Activated T-cell treated with anti-CD3 and anti-CD28 coated beads for 1 hour (primary cell): ENCODE measurements around the gene SYNC.
A peak's percentile ranks its signal among the peaks of the same experiment; 100 is the strongest.
"Not testable (repeated sequence)": the region's sequence is repeated elsewhere in the genome, so short reads cannot be mapped to it uniquely, and the experiment has no call there.

Experiments used
- DNase-seq: peaks from one replicate; pipeline ENCODE4 v3.0.0-alpha.2; 2020; ENCODE audit warnings: low read depth

Gene SYNC

DNA sequence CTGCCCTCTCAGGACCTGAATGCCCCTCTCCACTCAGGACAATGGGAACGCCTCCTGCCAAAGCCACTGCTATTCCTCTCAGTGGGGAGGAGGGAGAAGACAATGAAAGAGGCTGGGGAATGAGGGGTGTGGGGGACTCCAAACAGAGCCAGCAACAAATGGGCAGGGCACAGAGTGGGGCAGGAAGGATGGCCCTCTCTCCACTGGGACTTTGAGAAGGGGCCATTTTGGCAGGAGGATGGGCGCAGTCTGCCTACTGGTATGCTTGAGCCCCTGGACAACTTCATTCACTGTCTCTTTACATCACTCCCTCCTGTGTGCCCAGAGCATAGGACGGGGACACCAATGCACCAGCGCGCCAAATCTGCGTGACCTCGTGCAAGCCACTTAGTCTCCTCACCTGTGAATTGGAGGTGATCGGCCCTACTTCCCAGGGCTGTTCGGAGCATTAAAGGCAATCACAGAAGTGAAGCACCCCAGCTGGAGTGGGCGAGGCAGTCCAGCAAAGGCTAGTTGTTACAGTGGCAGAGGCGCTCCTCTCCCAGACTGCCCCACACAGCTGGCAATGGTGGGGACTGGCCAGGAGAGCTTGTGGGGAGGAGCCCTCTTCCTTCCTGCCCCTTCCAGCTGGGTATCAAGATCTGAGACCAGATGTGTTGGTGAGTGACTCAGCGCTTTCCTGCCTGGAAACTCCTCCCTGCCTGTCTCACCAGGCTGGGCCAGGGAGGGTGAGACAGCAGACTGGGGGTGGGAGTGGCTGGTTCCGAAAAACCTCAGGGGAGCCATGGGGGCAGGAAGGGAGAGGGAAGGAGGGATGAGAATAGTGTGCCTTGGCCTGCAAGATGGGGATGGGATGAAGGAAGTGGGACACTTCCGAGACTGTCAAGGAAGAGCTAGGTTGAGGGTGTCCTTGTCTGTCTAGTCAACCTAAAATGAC lies 22.4 kb upstream of the SYNC start:
- DNase-seq = no peak

DNA sequence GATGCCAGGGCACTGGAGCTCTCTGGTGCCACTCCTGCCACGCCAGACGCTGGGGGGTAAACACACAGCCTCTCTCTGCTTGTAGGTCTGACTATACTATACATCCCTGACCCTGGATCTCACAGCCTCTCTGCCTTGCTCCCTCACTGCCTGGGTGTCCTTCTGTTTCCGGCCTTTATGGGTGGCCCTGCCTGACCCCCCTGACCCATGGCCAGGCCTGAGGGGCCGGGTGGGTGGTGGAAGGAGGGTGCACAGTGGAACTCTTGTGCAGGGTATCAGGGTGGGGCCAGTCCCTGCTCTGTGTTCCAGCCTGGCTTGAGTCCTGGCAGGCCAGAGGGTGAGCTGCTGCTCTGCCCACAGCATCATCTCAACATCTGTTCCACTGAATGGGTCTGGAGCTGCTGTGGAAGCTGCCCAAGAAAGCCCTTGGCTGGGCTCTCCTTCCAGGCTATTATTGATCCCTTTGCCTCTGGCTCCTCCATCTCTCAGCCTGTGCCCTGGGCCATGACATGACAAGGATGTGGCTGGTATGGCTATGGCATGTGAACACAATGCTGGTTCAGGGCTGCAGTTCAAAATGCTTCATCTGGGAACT lies 17.2 kb upstream of the SYNC start:
- no peak for DNase-seq

DNA sequence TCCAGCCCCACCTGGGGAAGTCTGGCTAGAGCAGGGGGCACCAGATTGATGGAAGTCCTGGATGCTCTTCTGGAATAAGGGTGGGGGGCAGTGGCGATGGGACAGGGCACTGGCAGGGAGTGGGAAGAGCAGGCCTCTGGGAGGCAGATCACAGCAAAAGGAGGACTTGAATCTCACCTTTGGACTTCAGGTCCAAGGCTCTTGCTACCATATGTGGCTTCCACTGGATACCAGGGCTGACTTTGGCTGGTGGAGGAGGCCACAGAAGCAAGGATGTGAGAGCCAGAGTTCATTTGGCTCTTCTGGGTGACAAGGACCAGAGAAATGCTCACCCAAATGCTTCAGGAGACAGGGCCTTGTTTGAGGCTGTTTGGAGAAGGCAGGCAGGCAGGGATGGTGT lies 16.0 kb upstream of the SYNC start:
- no peak for DNase-seq

DNA sequence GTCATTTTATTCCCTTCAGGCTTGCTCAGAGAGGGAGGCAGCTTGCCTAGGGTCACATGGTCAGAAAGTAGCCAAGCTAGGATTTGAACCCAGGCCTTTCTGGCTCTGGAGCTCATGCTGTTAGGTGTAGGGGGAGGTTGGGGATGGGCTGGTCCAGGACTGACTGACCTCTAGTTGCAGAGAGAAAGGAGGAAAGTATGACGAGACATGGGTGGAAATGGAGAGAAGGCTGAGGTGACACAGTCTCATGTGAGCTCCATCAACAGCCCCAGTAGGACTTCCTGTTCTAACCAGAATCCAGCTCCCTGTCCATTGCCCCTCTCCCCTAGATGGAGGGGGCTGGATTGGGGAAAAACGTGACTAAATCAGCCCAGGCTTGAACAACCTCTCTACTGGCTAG lies 15.5 kb upstream of the SYNC start:
- DNase-seq = no peak

DNA sequence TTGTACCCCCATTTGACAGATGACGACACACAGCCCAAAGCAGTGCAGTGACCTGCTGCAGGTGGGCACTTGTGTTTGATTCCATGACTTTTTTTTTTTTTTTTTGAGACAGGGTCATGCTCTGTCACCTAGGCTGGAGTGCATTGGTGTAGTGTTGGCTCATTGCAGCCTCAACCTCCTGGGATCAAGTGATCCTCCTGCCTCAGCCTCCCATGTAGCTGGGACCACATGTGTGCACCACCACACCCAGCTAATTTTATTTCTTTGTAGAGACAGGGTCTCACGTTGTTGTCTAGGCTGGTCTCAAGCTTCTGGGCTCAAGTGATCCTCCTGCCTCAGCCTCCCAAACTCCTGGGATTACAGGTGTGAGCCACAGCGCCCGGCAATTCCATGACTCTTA lies 14.9 kb upstream of the SYNC start:
- no peak for DNase-seq

DNA sequence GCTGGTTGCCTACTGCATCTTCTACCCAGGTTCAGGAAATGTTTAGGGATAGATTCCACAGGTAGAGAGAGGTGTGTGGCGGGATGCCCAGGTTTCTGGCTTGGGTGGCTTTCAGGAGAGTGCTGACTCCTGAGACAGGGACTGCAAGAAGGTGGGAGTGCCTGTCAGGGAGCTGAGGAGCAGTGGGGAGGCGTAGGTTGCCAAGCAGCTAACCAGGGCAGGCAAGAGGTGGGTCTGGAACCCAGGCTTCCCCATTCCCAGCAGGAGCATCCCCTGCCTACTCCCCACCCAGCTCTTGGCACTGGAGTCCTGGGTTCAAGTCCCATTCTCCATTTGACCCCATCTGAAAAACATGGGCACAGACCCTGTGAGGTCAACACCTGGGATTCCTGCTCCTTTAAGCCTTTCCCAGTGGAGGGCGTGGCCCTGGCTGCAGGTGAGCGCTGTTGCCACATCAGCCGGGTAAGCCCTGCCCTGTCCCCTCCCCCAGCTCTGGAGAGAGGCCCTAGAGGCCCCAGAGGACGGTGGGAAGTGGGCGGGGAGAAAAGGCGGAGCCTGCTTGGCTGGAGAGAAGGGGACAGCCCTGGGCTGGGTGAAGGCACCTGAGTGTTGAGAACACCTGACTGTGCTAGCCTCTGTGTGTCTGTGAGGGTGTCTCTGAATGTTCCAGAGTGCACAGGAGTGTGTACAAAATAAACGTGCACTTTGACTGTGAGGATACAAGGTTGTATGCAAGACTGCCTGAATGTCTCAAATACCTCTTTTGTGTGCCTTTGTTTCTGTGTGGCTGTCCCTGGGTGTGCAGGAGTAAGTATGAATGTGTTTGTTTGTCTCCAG lies 14.0 kb upstream of the SYNC start:
- peak; percentile 19 for DNase-seq

DNA sequence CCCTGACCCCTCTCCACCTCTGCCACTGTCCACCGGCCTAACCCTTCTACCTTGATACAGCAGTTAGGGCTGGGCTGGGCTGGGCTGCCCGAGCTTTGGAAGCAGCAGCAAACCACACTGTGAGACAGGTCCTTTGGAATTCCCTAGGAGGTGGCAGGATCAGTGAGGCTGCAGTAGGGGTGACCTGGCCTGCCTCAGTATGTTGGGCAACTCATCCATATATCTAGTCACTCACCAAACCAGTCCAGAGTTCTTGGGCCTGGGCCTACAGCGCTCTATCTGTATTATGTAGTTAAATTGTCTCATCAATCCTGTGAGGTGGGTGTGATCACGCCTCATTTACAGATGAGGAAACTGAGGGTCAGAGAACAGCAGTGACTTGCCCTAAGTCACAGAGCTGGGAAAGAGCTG lies 13.3 kb upstream of the SYNC start:
- no peak for DNase-seq

DNA sequence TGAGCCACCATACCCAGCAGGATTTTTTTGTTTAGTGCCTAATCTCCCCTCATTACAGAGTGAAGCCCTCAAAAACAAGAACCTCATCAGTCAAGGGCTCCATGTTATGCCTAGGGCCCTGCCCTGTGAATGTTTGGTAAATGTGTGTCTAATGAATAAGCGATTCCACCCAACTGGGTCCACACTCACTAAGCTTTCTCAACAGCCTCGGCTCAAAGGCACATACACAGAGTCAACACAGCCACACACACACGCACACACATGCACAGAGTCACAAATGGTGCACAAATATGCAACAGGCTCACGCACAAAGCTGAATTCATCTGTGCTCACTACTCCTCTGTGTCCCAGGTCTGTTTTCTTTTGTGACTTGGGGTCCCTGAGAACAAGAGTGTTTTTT lies 11.7 kb upstream of the SYNC start:
- no peak for DNase-seq

DNA sequence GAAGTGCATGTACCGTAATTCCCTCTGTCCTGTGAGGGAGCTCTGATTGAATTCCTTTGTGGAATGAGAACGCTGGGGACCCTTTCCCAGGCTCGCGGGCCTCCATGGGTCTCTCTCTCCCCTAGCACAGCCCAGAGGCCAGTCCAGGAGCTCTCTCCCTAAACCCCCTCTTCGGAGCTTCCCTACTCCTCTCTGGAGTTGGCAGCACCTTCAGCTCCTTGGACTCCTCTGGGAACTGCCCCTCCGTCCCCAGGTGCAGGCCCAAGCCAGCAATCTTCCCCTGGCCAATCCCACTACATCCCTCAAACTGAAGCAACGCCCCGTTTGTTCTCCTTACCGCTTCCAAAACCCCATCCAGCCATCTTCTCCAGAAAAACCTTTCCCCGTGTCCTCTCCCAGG lies 10.5 kb upstream of the SYNC start:
- no peak for DNase-seq

DNA sequence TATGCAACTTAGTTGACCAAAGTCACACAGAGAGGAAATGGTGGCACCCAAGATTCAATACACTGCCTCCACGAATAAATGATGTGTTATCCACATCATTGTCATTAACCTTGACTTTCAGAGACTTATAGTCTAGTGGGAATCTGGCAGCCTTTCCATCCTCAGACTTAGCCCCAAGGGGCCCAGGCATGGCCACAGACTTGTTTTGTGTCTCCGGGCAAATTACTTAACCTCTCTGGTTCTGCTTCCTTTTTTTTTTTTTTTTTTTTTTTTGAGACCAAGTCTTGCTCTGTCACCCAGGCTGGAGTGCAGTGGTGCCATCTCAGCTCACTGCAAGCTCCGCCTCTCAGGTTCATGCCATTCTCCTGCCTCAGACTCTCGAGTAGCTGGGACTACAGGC lies 8.7 kb upstream of the SYNC start:
- DNase-seq = not testable (repeated sequence)

DNA sequence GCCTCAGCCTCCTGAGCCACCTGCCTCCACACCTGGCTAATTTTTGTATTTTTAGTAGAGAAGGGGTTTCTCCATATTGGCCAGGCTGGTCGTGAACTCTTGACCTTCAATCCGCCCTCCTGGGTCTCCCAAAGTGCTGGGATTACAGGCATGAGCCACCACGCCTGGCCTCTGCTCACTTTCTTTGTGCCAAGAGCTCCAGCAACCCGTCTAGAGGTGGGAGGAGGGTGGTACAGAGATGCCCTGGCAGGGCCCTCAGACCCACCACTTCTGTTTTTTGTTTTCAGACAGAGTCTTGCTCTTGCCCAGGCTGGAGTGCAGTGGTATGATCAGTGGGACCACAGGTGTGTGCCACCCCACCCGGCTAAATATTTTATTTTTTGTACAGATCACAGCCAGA lies 6.9 kb upstream of the SYNC start:
- no peak for DNase-seq

DNA sequence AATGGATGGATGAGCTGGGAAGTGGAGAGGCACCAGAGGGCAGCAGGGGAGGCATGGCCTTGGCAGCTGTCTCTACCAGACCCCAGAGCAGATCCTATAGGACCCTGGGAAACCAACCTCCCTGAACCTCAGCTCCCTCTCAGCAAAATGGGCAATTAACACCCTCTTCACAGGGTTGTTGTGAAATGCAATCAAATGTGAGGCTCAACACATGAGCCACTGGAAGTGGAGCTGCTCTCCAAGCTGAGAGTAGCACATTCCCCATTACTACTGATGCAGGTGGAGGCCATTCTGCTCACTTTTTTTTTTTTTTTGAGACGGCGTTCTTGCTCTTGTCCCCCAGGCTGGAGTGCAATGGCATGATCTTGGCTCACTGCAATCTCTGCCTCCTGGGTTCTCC lies 6.5 kb upstream of the SYNC start:
- DNase-seq = no peak

DNA sequence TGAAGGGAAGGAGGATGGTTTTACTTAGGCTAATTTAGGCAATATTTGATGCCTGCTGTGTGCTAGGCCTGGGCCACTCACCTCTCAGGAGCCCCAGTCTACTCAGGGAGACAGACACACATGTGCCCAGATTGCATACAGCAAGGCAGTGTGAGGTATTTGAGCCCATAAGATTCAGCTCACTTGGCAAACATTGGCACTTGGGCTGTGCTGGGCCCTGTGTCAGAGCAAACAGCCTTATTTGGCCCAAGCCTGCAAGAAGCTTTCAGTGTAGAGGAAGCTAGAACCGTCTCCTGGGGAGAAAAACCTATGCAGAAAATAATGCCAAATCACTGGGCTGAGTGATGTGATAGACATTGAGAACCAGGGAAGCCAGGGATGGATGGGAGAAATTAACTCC lies 3.9 kb upstream of the SYNC start:
- no peak for DNase-seq

DNA sequence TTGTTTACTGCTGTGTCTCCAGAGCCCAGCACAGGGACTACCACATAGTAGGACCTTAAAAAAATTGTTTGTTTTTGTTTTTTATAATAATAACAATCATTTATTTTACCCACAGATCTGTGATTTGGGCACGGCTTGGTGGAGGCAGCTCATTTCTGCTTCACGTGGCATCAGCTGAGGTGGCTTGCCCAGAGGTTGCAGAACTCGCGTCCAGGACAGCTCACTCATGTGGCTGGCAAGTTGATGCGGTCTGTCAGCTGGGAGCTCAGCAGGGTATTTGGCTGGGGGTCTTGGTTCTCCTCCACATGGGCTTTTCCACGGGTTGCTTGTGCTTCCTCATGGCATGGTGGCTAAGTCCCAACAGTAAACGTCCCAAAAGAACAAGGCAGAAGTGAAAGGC lies 2.9 kb upstream of the SYNC start:
- no peak for DNase-seq

DNA sequence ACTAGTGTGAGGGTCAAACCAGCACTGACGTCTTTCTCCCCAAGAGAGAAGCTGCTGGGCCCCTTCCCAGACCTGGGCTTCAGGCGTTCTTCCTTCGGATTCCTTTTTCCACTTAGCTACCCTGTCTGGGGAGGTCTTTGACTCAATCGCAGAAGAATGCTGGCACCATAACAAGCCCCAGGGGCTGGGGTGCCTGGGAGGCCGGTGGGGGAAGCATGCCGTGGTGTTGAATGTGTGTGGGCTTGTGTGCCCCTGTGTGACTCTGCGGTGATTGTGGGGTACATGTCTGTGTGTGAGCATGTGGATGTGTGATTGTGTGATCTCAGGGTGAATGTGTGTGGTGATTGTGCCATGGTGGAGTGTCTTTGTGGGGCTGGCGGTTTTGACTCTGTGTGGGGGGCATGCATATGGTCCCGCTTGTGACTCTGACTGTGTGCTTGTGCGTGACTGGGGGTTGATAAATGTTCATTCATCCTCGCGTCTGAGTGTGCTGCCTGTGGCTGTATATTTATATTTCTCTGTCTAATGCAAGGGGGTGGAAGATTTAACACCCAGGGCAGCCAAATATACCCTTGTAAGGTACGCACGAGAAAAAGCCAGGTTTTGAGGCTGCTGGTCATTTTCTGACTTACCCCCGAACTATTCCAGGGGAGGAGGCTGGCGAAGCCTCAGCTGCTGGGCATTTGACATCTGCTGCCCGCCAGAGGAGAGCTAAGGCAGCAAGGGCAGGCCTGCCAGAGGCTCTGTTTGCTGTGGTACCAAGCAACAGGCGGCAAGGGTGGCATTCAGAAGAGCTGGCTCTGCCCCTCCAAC lies 1.1 kb upstream of the SYNC start:
- no peak for DNase-seq

DNA sequence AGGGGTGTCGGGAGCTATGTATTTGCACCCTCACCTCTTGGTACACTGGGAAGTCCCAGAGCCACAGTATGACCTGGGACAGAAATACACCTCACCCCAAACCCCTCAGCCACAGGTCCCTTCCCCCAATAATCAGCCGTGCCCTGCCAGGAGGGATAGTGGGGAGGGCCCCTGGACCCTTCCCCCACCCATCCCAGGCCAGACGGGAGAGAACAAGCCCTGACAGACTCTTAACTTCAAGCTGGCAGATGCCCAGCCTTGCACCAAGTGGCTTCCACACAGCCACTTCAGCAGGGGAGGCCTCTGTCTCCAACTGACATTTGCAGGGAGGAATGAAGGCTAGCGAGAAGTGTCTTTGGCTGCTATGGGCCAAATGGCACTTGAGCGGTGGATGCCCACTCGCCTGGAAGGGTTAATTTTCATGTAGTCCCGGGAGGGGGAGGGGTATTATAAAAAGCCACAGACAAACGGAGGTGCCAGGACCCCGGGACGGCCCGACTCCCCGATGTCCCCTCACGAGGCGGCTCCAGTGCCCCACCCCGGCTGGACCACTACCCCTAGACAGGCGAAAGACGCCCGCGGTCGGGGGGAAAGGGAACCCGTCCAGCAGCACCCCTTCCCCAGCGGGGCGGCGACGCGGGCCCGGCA lies 495 bp downstream of the SYNC start:
- DNase-seq = no peak

DNA sequence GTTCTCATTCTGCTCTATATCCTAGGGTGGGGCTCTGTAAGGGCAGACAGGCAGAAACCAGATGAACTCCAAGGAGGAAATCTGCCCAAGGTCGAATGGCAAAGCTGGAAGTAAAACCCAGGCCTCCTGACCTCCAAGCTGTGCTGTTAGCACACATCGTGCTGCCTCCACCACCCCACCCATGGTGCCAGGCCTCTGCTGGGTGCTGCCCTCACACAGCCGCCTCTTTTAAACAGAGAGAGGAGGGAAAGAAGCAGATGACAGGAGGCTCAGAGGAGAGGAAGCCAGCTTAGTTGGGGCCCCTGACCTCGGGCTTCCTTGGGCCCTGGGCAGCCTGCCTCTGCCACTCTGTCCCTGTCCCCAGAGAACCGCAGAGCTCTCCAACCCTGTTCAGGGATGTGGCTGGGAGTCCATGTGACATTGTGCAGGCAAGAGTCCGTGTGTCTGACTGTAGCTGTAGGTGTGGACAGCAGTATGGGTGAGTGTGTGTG lies 1.1 kb downstream of the SYNC start:
- no peak for DNase-seq

DNA sequence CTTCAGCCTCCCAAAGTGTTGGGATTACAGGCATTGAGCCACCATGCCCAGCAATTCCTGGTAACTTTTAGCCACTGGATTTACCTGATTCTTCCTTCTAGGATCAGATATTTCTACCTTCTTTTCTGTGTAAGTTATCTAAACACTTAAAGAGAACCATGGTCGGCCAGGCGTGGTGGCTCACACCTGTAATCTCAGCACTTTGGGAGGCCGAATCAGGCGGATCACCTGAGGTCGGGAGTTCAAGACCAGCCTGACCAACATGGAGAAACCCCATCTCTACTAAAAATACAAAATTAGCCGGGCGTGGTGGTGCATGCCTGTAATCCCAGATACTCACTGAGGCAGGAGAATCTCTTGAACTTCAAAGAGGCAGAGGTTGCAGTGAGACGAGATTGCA lies 5.6 kb downstream of the SYNC start:
- not testable (repeated sequence) for DNase-seq

DNA sequence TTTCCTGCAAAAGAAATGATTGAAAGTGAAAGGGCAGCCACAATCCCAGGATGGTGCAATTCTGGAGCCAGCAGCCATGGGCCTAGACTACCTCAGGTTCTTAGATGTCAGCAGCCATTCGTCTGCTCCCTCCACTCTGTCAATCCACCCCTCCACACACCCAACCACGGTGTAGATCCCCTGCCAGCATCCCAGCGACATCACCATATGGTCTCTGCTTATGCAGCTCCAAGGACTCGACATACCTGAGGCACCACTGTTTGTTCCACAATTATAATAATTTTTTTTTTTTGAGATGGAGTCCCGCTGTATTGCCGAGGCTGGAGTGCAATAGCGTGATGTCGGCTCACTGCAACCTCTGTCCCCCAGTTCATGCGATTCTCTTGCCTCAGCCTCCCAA lies 6.5 kb downstream of the SYNC start:
- no peak for DNase-seq

DNA sequence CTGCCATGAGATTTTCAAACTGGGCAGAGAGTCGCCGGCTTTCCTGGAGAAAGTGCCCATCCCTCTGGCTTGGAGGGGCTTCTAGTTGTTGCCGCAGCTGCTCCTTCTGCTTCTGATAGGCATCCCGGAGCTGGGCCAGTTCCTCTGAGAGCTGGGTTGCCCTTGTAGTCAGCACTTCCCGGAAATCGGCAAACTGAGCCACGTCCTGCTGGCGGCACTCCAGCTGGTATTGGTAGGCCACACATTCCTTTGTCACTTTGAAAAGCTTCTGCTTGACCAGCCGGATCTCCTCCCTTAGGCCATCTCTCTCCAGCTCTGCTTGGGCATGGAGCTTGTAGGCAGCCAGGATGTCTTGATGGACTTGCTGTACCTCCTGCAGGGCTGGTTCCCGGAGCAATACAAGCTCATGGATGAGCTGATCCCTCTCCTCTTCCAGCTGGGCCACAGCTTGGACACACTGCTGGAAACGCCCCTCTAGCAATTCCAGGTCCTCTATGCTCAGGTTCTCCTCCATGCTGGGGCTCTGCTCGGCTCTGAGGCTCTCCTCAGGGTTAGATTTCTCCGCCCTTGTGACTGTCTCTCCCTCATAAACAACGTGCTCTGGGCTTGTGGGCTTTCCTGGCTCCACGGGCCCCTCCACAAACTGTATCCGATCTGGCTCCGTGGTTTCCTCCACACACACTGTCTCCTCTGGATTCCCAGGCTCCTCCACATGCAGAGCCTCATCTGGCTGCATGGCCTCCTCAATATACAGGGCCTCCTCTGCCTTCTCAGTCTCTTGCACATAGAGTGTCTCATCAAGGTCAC lies 7.3 kb downstream of the SYNC start:
- DNase-seq = no peak
